HG03025 (cell line): ENCODE data around the gene SPAG16.

ENCODE experiments used
- ATAC-seq: cut with Tn5 transposase; IDR thresholded peaks from one replicate; pipeline ENCODE4 v1.9.1; 2021; ENCODE audit warnings: mild to moderate bottlenecking, moderate library complexity; ENCODE audit not compliant: unreplicated experiment, low FRiP score

Gene SPAG16

GRCh38 chr2:213284105-213285090, at the start of gene SPAG16:
SPAG16 (plus strand) TSS chr2:213284464.
- peak; percentile 100 for ATAC-seq

DNA sequence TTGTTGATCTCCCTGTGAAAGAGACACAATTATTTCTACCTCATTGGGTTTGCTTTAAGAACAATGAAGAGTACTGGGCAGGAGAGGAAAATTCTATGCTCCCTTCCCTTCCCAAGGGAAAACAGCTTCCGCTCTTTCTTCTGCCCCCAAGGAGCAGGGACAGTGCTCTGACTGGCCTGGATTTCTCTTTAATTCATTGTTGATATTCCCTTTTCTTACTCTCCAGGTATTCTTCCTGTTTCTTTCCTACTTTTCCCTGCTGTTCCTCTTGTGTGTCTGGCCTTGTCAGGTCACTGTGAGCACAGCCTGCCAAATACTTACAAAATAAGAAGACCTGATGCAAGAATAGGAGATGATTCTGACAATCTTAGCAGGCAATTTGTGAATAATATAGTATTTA, 49.6 kb upstream of the SPAG16 start:
- ATAC-seq, result no peak

GRCh38 chr2:213235741-213236140, 48.5 kb upstream of the SPAG16 start:
- ATAC-seq, result no peak

DNA sequence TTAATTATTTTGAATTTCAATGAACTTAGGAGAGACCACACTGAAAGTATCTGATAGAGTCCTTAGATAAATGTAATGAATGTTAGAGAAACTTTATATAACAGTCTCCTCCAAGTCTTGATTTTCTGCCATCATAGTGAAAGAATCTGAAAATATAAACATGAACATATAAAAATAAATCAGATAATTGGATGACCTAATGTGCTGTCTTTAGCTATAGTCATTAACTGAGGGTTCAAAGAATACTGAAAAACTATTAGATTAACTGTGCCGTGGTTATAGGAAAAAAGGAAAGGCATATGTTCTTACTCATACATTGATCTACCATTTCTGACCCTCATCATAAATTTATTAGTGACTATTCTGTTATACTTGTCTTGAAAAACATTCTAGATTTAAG, 47.0 kb upstream of the SPAG16 start:
- no peak for ATAC-seq

- ATAC-seq, result no peak
Measured at GRCh38 chr2:213237787-213238186, 46.5 kb upstream of the SPAG16 start.

- ATAC-seq, result no peak
Measured at GRCh38 chr2:213238753-213239495, 45.3 kb upstream of the SPAG16 start.

- ATAC-seq, result no peak
Measured at GRCh38 chr2:213241817-213242216, 42.4 kb upstream of the SPAG16 start.

DNA sequence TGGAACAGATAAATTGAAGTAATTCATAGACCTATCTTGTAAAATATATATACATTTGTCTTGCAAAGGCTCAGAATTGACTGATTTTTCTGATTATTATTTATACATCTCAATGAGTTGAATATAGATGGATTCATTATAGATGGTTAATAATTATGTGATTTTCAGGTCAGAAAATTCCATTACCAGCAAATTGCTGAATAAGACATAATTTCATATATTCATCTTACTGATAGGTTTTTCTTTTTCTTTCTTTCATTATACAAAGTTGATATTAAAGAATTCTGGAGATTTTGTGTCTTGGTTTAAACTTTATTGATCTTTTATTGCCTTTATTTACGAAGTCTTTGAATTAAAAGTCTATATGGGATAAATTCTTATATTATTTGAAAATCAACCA, 41.6 kb upstream of the SPAG16 start:
- ATAC-seq, result no peak

GRCh38 chr2:213243189-213244044, 40.8 kb upstream of the SPAG16 start:
- peak; percentile 49 for ATAC-seq

DNA sequence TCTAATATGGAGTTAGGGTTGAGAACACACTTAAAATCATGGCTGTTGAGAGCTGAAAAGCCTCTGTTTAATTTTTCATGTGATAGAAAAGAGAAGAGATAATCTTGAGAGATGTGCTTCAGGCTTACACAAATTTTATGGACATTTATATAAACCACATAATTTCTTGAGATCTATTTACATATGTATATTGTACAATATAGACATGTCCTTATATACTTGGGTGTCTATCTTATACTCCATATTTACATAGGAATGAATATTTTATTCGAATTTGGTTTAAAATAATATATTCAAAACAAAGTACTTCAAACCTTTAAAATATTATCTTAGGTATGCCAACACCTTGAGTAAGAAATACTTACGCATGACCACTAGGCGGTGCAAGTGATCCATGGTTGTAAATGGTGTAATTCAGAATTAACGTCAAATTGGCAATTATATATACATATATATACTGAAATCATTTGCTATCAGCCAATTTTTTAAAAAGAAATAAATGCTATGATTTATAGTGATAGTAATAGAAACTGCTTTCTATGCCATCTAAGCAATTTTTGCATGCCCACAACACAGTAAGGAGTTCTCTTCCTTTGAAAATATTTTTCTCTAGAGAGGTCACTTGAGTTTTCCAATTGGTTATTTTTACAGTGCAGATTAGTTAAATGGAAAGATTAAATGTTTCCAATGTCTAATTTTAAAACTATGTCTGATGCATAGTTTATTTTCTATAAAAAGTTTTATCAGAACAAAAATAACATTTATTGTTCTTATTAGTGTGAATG, 37.6 kb upstream of the SPAG16 start:
- no peak for ATAC-seq

GRCh38 chr2:213247566-213247965, 36.7 kb upstream of the SPAG16 start:
- no peak for ATAC-seq

- ATAC-seq, result no peak
Measured at GRCh38 chr2:213248637-213249036, 35.6 kb upstream of the SPAG16 start.

- no peak for ATAC-seq
Measured at GRCh38 chr2:213249502-213249901, 34.8 kb upstream of the SPAG16 start.

GRCh38 chr2:213251618-213252017, 32.6 kb upstream of the SPAG16 start:
- ATAC-seq, result peak; percentile 80

DNA sequence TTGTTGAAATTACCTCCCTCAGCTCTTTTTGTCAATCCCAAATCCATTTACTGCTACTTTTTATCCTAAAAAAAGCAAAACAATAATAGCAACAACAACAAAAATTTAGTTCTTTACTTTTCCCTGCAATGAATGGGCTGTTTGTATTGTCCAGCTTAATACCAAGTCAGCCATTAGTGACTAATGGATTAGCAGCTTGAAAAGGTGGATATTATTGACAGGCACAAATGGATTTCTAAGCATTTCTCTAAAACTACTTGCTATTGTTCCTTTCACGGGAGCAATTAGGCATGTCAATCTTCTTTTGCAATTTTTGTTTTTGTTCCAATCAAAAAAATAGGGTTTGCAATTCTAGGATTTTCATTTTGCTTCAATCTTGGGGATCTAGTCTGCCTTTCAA, 32.1 kb upstream of the SPAG16 start:
- no peak for ATAC-seq

DNA sequence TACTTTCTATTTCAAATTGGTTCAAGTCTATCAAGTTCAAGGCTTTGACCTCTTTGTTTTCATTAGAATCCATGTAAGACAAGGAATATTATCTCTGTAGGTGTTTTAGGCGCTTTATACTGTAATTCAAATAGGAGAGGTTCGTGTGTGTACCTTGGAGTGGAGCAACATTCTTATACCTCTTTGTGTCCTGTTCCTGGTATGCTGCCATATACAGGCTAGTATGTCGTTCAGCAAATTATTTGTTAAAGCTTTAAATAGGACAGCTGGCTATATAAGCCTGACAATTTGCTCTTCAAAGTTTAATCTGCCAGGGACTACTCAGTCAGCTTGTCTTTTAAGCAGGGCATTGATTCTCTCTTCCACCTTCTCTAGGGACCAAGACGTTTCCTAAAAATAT, 31.1 kb upstream of the SPAG16 start:
- ATAC-seq, result no peak

DNA sequence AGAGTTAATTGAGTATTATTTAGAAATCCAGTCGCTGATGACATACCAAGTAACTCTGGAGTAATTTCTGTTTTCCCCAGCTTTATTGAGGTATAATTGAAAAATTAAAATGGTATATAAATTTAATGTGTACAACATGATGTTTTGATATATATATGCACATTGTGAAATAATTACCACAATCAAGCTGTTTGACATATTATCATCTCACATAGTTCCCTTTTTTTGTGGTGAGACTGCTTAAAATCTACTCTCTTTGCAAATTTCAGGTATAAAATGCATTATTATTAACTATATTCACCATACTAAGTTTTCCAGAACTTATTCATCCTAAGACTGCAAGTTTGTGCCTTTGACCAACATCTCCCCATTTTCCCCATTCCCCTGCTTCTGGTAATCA, 25.0 kb upstream of the SPAG16 start:
- ATAC-seq, result no peak

- no peak for ATAC-seq
Measured at GRCh38 chr2:213261237-213261636, 23.0 kb upstream of the SPAG16 start.

- no peak for ATAC-seq
Measured at GRCh38 chr2:213261715-213262114, 22.5 kb upstream of the SPAG16 start.

DNA sequence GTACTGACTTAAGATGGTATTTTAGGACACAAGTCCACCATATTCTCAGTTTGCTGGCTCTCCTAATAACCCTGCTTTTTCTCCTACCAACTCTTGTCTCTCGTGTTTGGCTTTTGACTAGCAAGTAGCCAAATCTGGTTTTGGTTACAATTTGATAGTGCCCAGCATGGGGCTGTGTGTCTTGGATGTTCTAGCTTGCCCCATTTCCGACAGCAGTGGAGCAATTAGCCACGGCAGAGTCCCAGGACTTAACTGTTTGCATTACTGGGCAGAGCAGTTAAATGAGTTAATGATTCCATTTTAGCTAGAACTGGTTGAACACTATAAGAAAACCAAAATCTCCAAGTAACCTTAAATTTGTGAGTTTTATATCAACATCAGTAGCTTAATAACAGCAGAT, 18.6 kb upstream of the SPAG16 start:
- no peak for ATAC-seq
